Endothelial cell of umbilical vein (primary cell): ENCODE measurements around the gene PIK3C3. TPM values are rescaled to one million over a fixed set of nuclear protein-coding genes. Genes with fewer than 3 reads are reported as not detected.

Source experiments
- BruUV-seq: library from RNA; stranded (reverse); fragments of 400-500 nt; replicated peaks from 2 replicates; lab custom pipeline; 2021; lab: Mats Ljungman, UMichigan
- CTCF ChIA-PET: fragments of 300-600, 350-600 bp; sonication (Branson Sonifier 250); formaldehyde crosslinking; loops from one replicate; lab custom pipeline; 2021; ENCODE audit warnings: antibody characterized with exemption, inconsistent platforms; lab: Charles Lee
- POLR2A ChIA-PET: fragments of 300-600, 350-600 bp; sonication (Branson Sonifier 250); formaldehyde crosslinking; loops from one replicate; lab custom pipeline; 2021; ENCODE audit warnings: antibody characterized with exemption, inconsistent platforms; lab: Charles Lee
- DNase-seq: peaks from one replicate; pipeline ENCODE4 v3.0.0-alpha.2; 2011; ENCODE audit warnings: low read depth, low spot score
- FAIRE-seq: peaks from 2 replicates; lab custom pipeline; 2011; peaks lifted over from hg19 to GRCh38; lab: Jason Lieb, UNC
- H2AFZ ChIP-seq: 2 replicates; pipeline ENCODE4 v1.6.0; 2012; ENCODE audit warnings: low read depth, low read length, control low read depth, inconsistent platforms
- H3K27ac ChIP-seq: 2 replicates; pipeline ENCODE4 v1.5.1; 2011; ENCODE audit warnings: low read depth, mild to moderate bottlenecking, control low read depth, low read length, moderate library complexity; ENCODE audit not compliant: insufficient read depth
- H3K27me3 ChIP-seq, 2 experiments: 2 replicates each; pipeline versions ENCODE4 v1.6.0 to v1.6.1; 2011; ENCODE audit warnings: low read length in 2 of 2, mixed read lengths in 1 of 2; ENCODE audit not compliant: control insufficient read depth in 2 of 2, insufficient read depth in 2 of 2
- H3K36me3 ChIP-seq, 2 experiments: 2 replicates in 1 of 2; 3 replicates in 1 of 2; pipeline ENCODE4 v1.5.1; 2011; ENCODE audit warnings: low read length in 2 of 2, mild to moderate bottlenecking in 1 of 2, moderate library complexity in 1 of 2; ENCODE audit not compliant: control insufficient read depth in 2 of 2, insufficient read depth in 2 of 2; ENCODE audit errors: extremely low read depth in 1 of 2
- H3K4me1 ChIP-seq: 3 replicates; pipeline ENCODE4 v1.5.1; 2011; ENCODE audit warnings: mild to moderate bottlenecking, low read length; ENCODE audit not compliant: control insufficient read depth, insufficient read depth; ENCODE audit errors: extremely low read depth
- H3K4me2 ChIP-seq: 2 replicates; pipeline ENCODE4 v1.6.1; 2011; ENCODE audit warnings: low read length, control low read depth, mixed read lengths; ENCODE audit not compliant: insufficient read depth
- H3K4me3 ChIP-seq, 3 experiments: fragments of 200-600 bp in 1 of 3; sonication (generic), shearing (Covaris generic) in 1 of 3; replicated peaks in 1 of 3; 2 replicates each; pipeline ENCODE4 v1.5.1; 2011 to 2016; ENCODE audit warnings: control low read depth in 3 of 3, low read length in 3 of 3, mild to moderate bottlenecking in 2 of 3, inconsistent platforms in 1 of 3, low read depth in 1 of 3, moderate library complexity in 1 of 3; ENCODE audit not compliant: insufficient read depth in 1 of 3
- H3K79me2 ChIP-seq: 2 replicates; pipeline ENCODE4 v1.6.0; 2012; ENCODE audit warnings: low read length, inconsistent platforms; ENCODE audit not compliant: control insufficient read depth, insufficient read depth
- H3K9ac ChIP-seq: replicated peaks from 2 replicates; pipeline ENCODE3; 2011; ENCODE audit warnings: low read length, control low read depth; ENCODE audit not compliant: insufficient read depth; ENCODE audit errors: extremely low read depth
- H3K9me1 ChIP-seq: replicated peaks from 3 replicates; pipeline ENCODE4 v1.6.0; 2011; ENCODE audit warnings: mild to moderate bottlenecking, low read length; ENCODE audit not compliant: control insufficient read depth, insufficient read depth; ENCODE audit errors: extremely low read depth
- H3K9me3 ChIP-seq: replicated peaks from 2 replicates; pipeline ENCODE4 v1.5.1; 2012; ENCODE audit warnings: low read length, inconsistent platforms; ENCODE audit not compliant: control insufficient read depth, insufficient read depth
- H4K20me1 ChIP-seq: replicated peaks from 2 replicates; pipeline ENCODE3; 2011; ENCODE audit warnings: mild to moderate bottlenecking, low read length; ENCODE audit not compliant: control insufficient read depth, insufficient read depth; ENCODE audit errors: extremely low read depth
- EZH2 ChIP-seq: IDR thresholded peaks from 2 replicates; pipeline ENCODE4 v1.6.1; 2012; ENCODE audit warnings: borderline replicate concordance, low read depth, mild to moderate bottlenecking, moderate library complexity, low read length, inconsistent platforms; ENCODE audit not compliant: severe bottlenecking
- FOS ChIP-seq: IDR thresholded peaks from 2 replicates; pipeline ENCODE4 v1.6.1; 2011; ENCODE audit warnings: mild to moderate bottlenecking, low read length, moderate library complexity, borderline replicate concordance; ENCODE audit not compliant: insufficient read depth
- GATA2 ChIP-seq: IDR thresholded peaks from 2 replicates; pipeline ENCODE4 v1.7.0; 2011; ENCODE audit warnings: low read depth, mild to moderate bottlenecking, moderate library complexity, mixed read lengths, low read length; ENCODE audit not compliant: insufficient read length, insufficient read depth
- JUN ChIP-seq: IDR thresholded peaks from 2 replicates; pipeline ENCODE4 v1.6.1; 2011; ENCODE audit warnings: borderline replicate concordance, low read depth; ENCODE audit not compliant: insufficient read length, insufficient read depth
- MAX ChIP-seq: IDR thresholded peaks from 2 replicates; pipeline ENCODE4 v1.6.1; 2011; ENCODE audit not compliant: insufficient read depth, insufficient read length
- MYC ChIP-seq: IDR thresholded peaks from one replicate; pipeline ENCODE4 v1.6.1; 2011; ENCODE audit warnings: mild to moderate bottlenecking, low read depth, low read length
- POLR2A ChIP-seq: IDR thresholded peaks from 2 replicates; pipeline ENCODE4 v1.6.1; 2012; ENCODE audit warnings: low read depth, mild to moderate bottlenecking, control low read depth, low read length
- POLR2AphosphoS5 ChIP-seq: IDR thresholded peaks from 2 replicates; pipeline ENCODE4 v1.6.1; 2012; ENCODE audit warnings: low read depth, mild to moderate bottlenecking, control low read depth, low read length, moderate library complexity; ENCODE audit not compliant: insufficient read depth
- dilution Hi-C: fragments of 300-500 bp; cut with MboI; formaldehyde crosslinking; loops from one replicate; pipeline ENCODE4 v1.15.0; 2019; ENCODE audit warnings: low sequenced_read_pairs; ENCODE audit not compliant: extremely low pct_ligation_motif_present
- intact Hi-C: fragments of 100-400 bp; cut with micrococcal nuclease; formaldehyde crosslinking; loops from one replicate; pipeline ENCODE4 v1.10.0; 2022
- polyA plus RNA-seq, 4 experiments: library from polyadenylated mRNA; depleted of rRNA in 3 of 4; stranded (reverse) in 3 of 4; unstranded in 1 of 4; fragments of >200 nt; gene quantifications; 2 replicates each; pipeline versions ENCODE4 v1.2.1 to v1.2.3, GENCODE V29; 2011 to 2012; ENCODE audit warnings: missing spikeins in 1 of 4
- total RNA-seq: library from RNA; stranded (reverse); gene quantifications from 2 replicates; pipeline ENCODE4 v1.2.3, GENCODE V29; 2021
- TF ChIP-seq, protein P1 (sequence below), 2 donors: IDR thresholded peaks; 1 replicate in 1 of 2; 2 replicates in 1 of 2; pipeline ENCODE4 v1.5.1; 2011; ENCODE audit warnings: low read length in 2 of 2, mild to moderate bottlenecking in 2 of 2, moderate library complexity in 2 of 2, control low read depth in 1 of 2, inconsistent platforms in 1 of 2, low read depth in 1 of 2; ENCODE audit not compliant: insufficient read depth in 1 of 2; ENCODE audit errors: extremely low read depth in 1 of 2

PIK3C3 gene
- total and polyA plus RNA-seq, 2 donors (not counting 3 experiments of a cell fraction or from before 2014, with no cell fraction given), result 19.5 to 47.3 TPM

DNA sequence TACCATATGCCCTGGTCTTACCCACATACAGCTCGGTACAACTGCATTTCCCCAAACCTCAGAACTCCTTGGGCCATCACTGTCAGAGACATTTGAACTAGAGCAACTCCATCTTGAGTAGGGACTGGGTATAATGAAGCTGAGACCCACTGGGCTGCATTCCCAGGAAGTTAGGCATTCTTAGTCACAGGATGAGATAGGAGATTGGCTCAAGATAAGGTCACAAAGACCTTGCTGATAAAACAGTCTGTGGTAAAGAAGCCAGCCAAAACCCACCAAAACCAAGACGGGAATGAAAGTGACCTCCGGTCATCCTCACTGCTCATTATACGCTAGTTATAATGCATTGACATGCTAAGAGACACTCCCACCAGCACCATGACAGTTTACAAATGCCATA lies 131.3 kb downstream of the PIK3C3 start:
- Histone ChIP-seq H3K4me1 (peaks cover 14% of the 10 kb centered on the region), H3K4me2 (no peak overlapping the region), H3K9ac (no peak overlapping the region), H3K9me3 (no peaks in the 10 kb centered on the region), H2AFZ (no peak overlapping the region), H3K27me3 (no peaks in the 10 kb centered on the region), H4K20me1 (no peaks in the 10 kb centered on the region), H3K36me3 (no peaks in the 10 kb centered on the region), H3K9me1 (no peaks in the 10 kb centered on the region), H3K27ac (peak overlapping the region; percentile 17), H3K4me3 (no peak overlapping the region), H3K79me2 (no peaks in the 10 kb centered on the region)
- ChIA-PET CTCF (interaction anchor here (1.3 to 2.5 kb wide), 3 partner anchors 28 to 35 kb away, joined by 4 to 14 read pairs (median 5); no protein-coding TSS in a partner anchor), POLR2A (no interaction called here)
- intact Hi-C loops (no loop called here), dilution Hi-C loops (no loop called here)
- TF ChIP-seq MYC, result no peak
- TF ChIP-seq MAX, result no peak
- peak; percentile 50 for TF ChIP-seq JUN
- TF ChIP-seq FOS, result peak; percentile 65
- TF ChIP-seq EZH2, result no peak
- TF ChIP-seq GATA2, result peak; percentile 99
- TF ChIP-seq, protein P1, sequence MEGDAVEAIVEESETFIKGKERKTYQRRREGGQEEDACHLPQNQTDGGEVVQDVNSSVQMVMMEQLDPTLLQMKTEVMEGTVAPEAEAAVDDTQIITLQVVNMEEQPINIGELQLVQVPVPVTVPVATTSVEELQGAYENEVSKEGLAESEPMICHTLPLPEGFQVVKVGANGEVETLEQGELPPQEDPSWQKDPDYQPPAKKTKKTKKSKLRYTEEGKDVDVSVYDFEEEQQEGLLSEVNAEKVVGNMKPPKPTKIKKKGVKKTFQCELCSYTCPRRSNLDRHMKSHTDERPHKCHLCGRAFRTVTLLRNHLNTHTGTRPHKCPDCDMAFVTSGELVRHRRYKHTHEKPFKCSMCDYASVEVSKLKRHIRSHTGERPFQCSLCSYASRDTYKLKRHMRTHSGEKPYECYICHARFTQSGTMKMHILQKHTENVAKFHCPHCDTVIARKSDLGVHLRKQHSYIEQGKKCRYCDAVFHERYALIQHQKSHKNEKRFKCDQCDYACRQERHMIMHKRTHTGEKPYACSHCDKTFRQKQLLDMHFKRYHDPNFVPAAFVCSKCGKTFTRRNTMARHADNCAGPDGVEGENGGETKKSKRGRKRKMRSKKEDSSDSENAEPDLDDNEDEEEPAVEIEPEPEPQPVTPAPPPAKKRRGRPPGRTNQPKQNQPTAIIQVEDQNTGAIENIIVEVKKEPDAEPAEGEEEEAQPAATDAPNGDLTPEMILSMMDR (IDR thresholded peaks at IDR 0.05; ENCODE audit: extremely low read depth in 1 of 2, insufficient read depth in 1 of 2, low read depth in 1 of 2, low read length in 2 of 2), result no peak
- TF ChIP-seq POLR2AphosphoS5, result peak; percentile 31
- TF ChIP-seq POLR2A, result no peak
- no TSS peak for BruUV-seq
- peak; percentile 74 for FAIRE-seq
- DNase-seq, result peak; percentile 43
